Activated CD4-positive, alpha-beta T cell treated with anti-CD3 and anti-CD28 coated beads, Interleukin-2, amount 50 U/mL, for 16 hours (primary cell): ENCODE measurements around the gene MCM3AP.
A peak's percentile ranks its signal among the peaks of the same experiment; 100 is the strongest.
"Not testable (repeated sequence)": the region's sequence is repeated elsewhere in the genome, so short reads cannot be mapped to it uniquely, and the experiment has no call there.

Experiments
- DNase-seq: peaks from one replicate; pipeline ENCODE4 v3.0.0-alpha.2; 2020

The MCM3AP gene

GRCh38 chr21:46268371-46268770, 17.0 kb downstream of the MCM3AP start:
- DNase-seq = no peak

GRCh38 chr21:46266946-46267345, 18.5 kb downstream of the MCM3AP start:
- DNase-seq = no peak

GRCh38 chr21:46265736-46266525, 19.5 kb downstream of the MCM3AP start:
- DNase-seq = no peak

- DNase-seq = no peak
Observed at GRCh38 chr21:46264690-46265144, 20.7 kb downstream of the MCM3AP start.

- DNase-seq = no peak
Observed at GRCh38 chr21:46264046-46264689, 21.2 kb downstream of the MCM3AP start.

- no peak for DNase-seq
Observed at GRCh38 chr21:46256501-46256994, 28.9 kb downstream of the MCM3AP start.

GRCh38 chr21:46255758-46256337, 29.6 kb downstream of the MCM3AP start:
- DNase-seq = no peak

GRCh38 chr21:46255166-46255565, 30.2 kb downstream of the MCM3AP start:
- no peak for DNase-seq

- DNase-seq = no peak
Observed at GRCh38 chr21:46254208-46254975, 31.0 kb downstream of the MCM3AP start.

GRCh38 chr21:46253610-46254124, 31.7 kb downstream of the MCM3AP start:
- DNase-seq = peak; percentile 69

GRCh38 chr21:46252840-46253239, 32.6 kb downstream of the MCM3AP start:
- DNase-seq = no peak

GRCh38 chr21:46250146-46250725, 35.2 kb downstream of the MCM3AP start:
- DNase-seq = no peak

GRCh38 chr21:46248827-46249226, 36.6 kb downstream of the MCM3AP start:
- DNase-seq = no peak

- no peak for DNase-seq
Observed at GRCh38 chr21:46248422-46248782, 37.0 kb downstream of the MCM3AP start.

- DNase-seq = no peak
Observed at GRCh38 chr21:46247699-46248421, 37.6 kb downstream of the MCM3AP start.

GRCh38 chr21:46246345-46246744, 39.1 kb downstream of the MCM3AP start:
- no peak for DNase-seq

- no peak for DNase-seq
Observed at GRCh38 chr21:46245213-46245915, 40.0 kb downstream of the MCM3AP start.

GRCh38 chr21:46244602-46245001, 40.8 kb downstream of the MCM3AP start:
- DNase-seq = no peak

- DNase-seq = no peak
Observed at GRCh38 chr21:46243960-46244361, 41.5 kb downstream of the MCM3AP start.

- DNase-seq = no peak
Observed at GRCh38 chr21:46243325-46243724, 42.1 kb downstream of the MCM3AP start.

- not testable (repeated sequence) for DNase-seq
Observed at GRCh38 chr21:46241577-46241976, 43.8 kb downstream of the MCM3AP start.
